ENCODE data around the gene HYCC2. TPM values are rescaled to one million over a fixed set of nuclear protein-coding genes. Genes with fewer than 3 reads are reported as not detected.
A peak's percentile ranks its signal among the peaks of the same experiment; 100 is the strongest.
"Not testable (repeated sequence)": the region's sequence is repeated elsewhere in the genome, so short reads cannot be mapped to it uniquely, and the experiment has no call there.

Gene HYCC2
- total RNA-seq, 2 donors from 2014 or later, result 45.0 to 46.2 TPM

- DNase-seq; intact Hi-C loops (cut with DNase I, micrococcal nuclease); ATAC-seq: not testable (repeated sequence)
Observed at GRCh38 chr2:201034355-201034754, 37.1 kb downstream of the HYCC2 start.

GRCh38 chr2:201024518-201024917, 47.0 kb downstream of the HYCC2 start:
- ATAC-seq (peak; percentile 90), DNase-seq (no peak)
- intact Hi-C loops (cut with DNase I, micrococcal nuclease), result no loop called here

- intact Hi-C loops (cut with DNase I, micrococcal nuclease), result no loop called here
- peak; percentile 75 for ATAC-seq
- no peak for DNase-seq
Observed at GRCh38 chr2:201021914-201022313, 49.6 kb downstream of the HYCC2 start.

Other genes with a start within 250 kb of the HYCC2 start
- 10 to 100 TPM; 60.3 to 61.9 TPM for gene CLK1, start 207.0 kb downstream of the HYCC2 start, total RNA-seq
- 10 to 100 TPM; 22.9 to 29.4 TPM for gene PPIL3, start 182.6 kb downstream of the HYCC2 start, total RNA-seq
- 10 to 100 TPM; 19.5 to 27.2 TPM for gene NIF3L1, start 182.3 kb downstream of the HYCC2 start, total RNA-seq
- 10 to 100 TPM; 25.5 to 26.8 TPM for gene ORC2, start 108.0 kb downstream of the HYCC2 start, total RNA-seq
- gene NDUFB3, start 330 bp upstream of the HYCC2 start, total RNA-seq, result 100 to 1,000 TPM; 152 to 153 TPM
- gene CFLAR, start 44.5 kb upstream of the HYCC2 start, total RNA-seq, result 100 to 1,000 TPM; 139 to 152 TPM
- 10 to 100 TPM; 44.3 to 56.0 TPM for gene CASP10, start 111.5 kb upstream of the HYCC2 start, total RNA-seq
- 10 to 100 TPM; 31.1 to 48.8 TPM for gene CASP8, start 188.9 kb upstream of the HYCC2 start, total RNA-seq